ENCODE measurements around the gene MDFIC.

The MDFIC gene

DNA sequence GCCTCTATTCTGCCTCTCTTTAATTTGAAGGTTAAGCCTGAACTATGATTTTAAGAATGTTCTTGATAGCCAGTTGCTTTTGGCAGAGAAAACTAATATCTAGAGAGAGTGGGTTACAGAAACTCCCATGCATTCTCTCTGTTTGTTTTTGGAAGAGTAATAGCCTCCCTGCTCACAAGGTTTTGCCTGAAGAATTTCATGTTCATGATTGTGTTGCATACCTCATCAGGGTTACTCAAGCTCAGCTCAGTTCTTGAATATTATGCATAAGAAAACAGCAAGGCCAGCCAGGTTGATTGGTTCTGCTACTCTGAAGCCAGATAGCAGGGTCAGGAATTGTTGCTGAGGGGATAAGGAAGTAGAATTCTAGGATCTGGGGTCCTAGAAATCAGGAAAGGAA, 137.4 kb downstream of the MDFIC start:
- H3K9me2 ChIP-seq (replicated peaks; ENCODE audit: insufficient read depth, low read length), result no peaks in the 10 kb centered on the region
- H3K9ac ChIP-seq (ENCODE audit: low read length), result no peak overlapping the region

DNA sequence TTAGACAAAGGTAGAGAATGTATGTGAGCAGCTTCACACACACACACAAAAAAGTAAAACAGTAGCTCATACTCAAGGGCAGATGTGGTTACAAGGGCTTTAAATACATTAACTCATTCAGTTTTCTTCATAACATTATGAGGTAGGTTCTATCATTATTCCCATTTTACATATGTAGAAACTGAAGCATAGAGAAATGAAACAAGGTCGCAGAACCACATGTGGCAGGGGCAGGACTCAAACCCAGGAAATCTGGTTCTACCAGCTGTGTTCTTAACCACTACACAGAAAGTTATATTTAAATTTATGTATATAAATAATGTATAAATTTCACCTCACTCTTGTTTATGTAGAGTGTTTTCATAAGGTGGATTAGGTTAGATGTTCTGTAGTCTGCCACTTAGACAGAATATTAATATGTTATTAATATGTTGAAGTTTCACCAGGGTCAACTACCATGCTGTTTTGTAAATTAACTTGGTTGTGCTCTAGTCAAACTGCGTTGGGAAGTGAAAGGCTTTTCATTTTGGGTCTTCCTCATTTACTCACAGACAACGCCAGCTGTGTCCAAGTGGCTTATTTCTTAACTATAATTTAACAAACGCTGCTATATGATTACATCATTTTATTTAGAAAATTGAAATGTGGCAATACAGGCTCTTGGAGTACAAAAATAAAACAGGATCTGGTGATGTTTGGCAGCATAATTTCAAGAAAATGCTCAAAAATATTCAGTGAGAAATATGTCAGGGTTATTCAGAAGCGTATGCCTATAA, 138.4 kb downstream of the MDFIC start:
- TF ChIP-seq EZH2phosphoT487 (IDR thresholded peaks at IDR 0.05; ENCODE audit: low read length) (no peak), EZH2 (optimal IDR thresholded peaks at IDR 0.05; ENCODE audit: low read depth, low read length) (no peak)
- TF ChIP-seq, protein P1, sequence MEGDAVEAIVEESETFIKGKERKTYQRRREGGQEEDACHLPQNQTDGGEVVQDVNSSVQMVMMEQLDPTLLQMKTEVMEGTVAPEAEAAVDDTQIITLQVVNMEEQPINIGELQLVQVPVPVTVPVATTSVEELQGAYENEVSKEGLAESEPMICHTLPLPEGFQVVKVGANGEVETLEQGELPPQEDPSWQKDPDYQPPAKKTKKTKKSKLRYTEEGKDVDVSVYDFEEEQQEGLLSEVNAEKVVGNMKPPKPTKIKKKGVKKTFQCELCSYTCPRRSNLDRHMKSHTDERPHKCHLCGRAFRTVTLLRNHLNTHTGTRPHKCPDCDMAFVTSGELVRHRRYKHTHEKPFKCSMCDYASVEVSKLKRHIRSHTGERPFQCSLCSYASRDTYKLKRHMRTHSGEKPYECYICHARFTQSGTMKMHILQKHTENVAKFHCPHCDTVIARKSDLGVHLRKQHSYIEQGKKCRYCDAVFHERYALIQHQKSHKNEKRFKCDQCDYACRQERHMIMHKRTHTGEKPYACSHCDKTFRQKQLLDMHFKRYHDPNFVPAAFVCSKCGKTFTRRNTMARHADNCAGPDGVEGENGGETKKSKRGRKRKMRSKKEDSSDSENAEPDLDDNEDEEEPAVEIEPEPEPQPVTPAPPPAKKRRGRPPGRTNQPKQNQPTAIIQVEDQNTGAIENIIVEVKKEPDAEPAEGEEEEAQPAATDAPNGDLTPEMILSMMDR (IDR thresholded peaks at IDR 0.05; ENCODE audit: low read length), result no peak
- H3K4me3 ChIP-seq (ENCODE audit: low read length), result no peak overlapping the region

More for the DNA sequence above, 137.4 kb downstream of the MDFIC start:
- Histone ChIP-seq H3K4me3 (ENCODE audit: low read length) (no peak overlapping the region), H3K4me1 (ENCODE audit: low read length) (no peaks in the 10 kb centered on the region), H3K27ac (ENCODE audit: low read length) (no peak overlapping the region), H3K79me2 (ENCODE audit: low read length) (no peaks in the 10 kb centered on the region), H3K9me3 (replicated peaks; ENCODE audit: insufficient read depth, low read length) (no peaks in the 10 kb centered on the region), H3K4me2 (ENCODE audit: low read depth, low read length) (no peak overlapping the region), H4K20me1 (ENCODE audit: insufficient read depth, low read length) (no peaks in the 10 kb centered on the region), H2AFZ (ENCODE audit: low read length) (no peak overlapping the region), H3K36me3 (replicated peaks; ENCODE audit: insufficient read depth, low read length) (no peaks in the 10 kb centered on the region), H3F3A (ENCODE audit: insufficient read depth, low read length) (no peaks in the 10 kb centered on the region), H3K27me3 (replicated peaks; ENCODE audit: insufficient read depth, low read length) (no peaks in the 10 kb centered on the region)
- DNase-seq, result no peak
- no peak for TF ChIP-seq EZH2 (optimal IDR thresholded peaks at IDR 0.05; ENCODE audit: low read depth, low read length)
- no peak for TF ChIP-seq EZH2phosphoT487 (IDR thresholded peaks at IDR 0.05; ENCODE audit: low read length)
- TF ChIP-seq, protein P1 (IDR thresholded peaks at IDR 0.05; ENCODE audit: low read length), result no peak

DNA sequence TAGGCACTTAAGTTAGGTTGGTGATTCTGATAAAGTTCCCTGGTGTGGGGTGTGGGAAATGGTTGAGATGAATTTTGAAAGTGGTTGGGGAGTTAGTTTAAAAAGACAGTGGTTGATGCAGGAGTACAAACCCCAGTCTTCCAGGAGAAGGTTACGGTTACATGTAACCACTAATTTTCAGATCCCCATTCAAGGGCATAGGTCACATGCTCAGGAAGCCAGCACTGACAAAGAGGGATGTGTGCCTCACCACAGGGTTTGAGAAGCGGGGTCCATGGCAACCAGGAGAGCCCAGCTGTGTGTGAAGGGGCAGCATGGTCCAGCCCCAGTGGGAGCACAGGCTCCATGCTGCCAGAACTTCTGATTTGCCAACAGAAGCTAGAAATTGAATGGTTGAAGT, 144.2 kb downstream of the MDFIC start:
- Histone ChIP-seq H3K27ac (ENCODE audit: low read length) (no peak overlapping the region), H3K79me2 (ENCODE audit: low read length) (no peaks in the 10 kb centered on the region), H4K20me1 (ENCODE audit: insufficient read depth, low read length) (no peaks in the 10 kb centered on the region), H2AFZ (ENCODE audit: low read length) (no peak overlapping the region), H3K9me2 (replicated peaks; ENCODE audit: insufficient read depth, low read length) (no peaks in the 10 kb centered on the region), H3K36me3 (replicated peaks; ENCODE audit: insufficient read depth, low read length) (no peaks in the 10 kb centered on the region), H3F3A (ENCODE audit: insufficient read depth, low read length) (no peaks in the 10 kb centered on the region), H3K4me1 (ENCODE audit: low read length) (no peaks in the 10 kb centered on the region), H3K9me3 (replicated peaks; ENCODE audit: insufficient read depth, low read length) (no peaks in the 10 kb centered on the region), H3K4me2 (ENCODE audit: low read depth, low read length) (no peak overlapping the region), H3K27me3 (replicated peaks; ENCODE audit: insufficient read depth, low read length) (no peaks in the 10 kb centered on the region), H3K9ac (ENCODE audit: low read length) (no peak overlapping the region), H3K4me3 (ENCODE audit: low read length) (no peak overlapping the region)
- no peak for TF ChIP-seq EZH2phosphoT487 (IDR thresholded peaks at IDR 0.05; ENCODE audit: low read length)
- TF ChIP-seq EZH2 (optimal IDR thresholded peaks at IDR 0.05; ENCODE audit: low read depth, low read length), result no peak
- TF ChIP-seq, protein P1 (IDR thresholded peaks at IDR 0.05; ENCODE audit: low read length), result no peak
- no peak for DNase-seq

More for the DNA sequence above, 138.4 kb downstream of the MDFIC start:
- Histone ChIP-seq H3K9me3 (replicated peaks; ENCODE audit: insufficient read depth, low read length) (no peaks in the 10 kb centered on the region), H3K36me3 (replicated peaks; ENCODE audit: insufficient read depth, low read length) (no peaks in the 10 kb centered on the region), H3F3A (ENCODE audit: insufficient read depth, low read length) (no peaks in the 10 kb centered on the region), H3K27me3 (replicated peaks; ENCODE audit: insufficient read depth, low read length) (no peaks in the 10 kb centered on the region), H3K9me2 (replicated peaks; ENCODE audit: insufficient read depth, low read length) (no peaks in the 10 kb centered on the region), H4K20me1 (ENCODE audit: insufficient read depth, low read length) (no peaks in the 10 kb centered on the region), H3K79me2 (ENCODE audit: low read length) (no peaks in the 10 kb centered on the region), H3K9ac (ENCODE audit: low read length) (no peak overlapping the region), H3K4me1 (ENCODE audit: low read length) (no peaks in the 10 kb centered on the region), H3K27ac (ENCODE audit: low read length) (no peak overlapping the region), H3K4me2 (ENCODE audit: low read depth, low read length) (no peak overlapping the region), H2AFZ (ENCODE audit: low read length) (no peak overlapping the region)
- no peak for DNase-seq

All from MM.1S (cell line).